Neural cell (in vitro differentiated cells): ENCODE data around the gene COL18A1.

Experiments
- CTCF ChIP-seq: fragments of 450-650 bp; IDR thresholded peaks from 2 replicates; pipeline ENCODE4 v1.5.1; 2014; ENCODE audit warnings: antibody characterized with exemption, mild to moderate bottlenecking, moderate library complexity; ENCODE audit not compliant: poor library complexity, severe bottlenecking
- EP300 ChIP-seq: fragments of 450-650 bp; conservative IDR thresholded peaks from 2 replicates; pipeline ENCODE4 v1.6.1; 2014; ENCODE audit warnings: antibody characterized with exemption, mild to moderate bottlenecking, moderate library complexity; ENCODE audit not compliant: poor library complexity, severe bottlenecking
- EZH2 ChIP-seq: fragments of 200-600, 300-800 bp; shearing (Covaris generic), sonication (generic); IDR thresholded peaks from 2 replicates; pipeline ENCODE4 v1.6.1; 2014; ENCODE audit warnings: antibody characterized with exemption, low read length, borderline replicate concordance, mild to moderate bottlenecking; ENCODE audit not compliant: insufficient read depth, poor library complexity, severe bottlenecking
- MXI1 ChIP-seq: fragments of 450-650 bp; conservative IDR thresholded peaks from 2 replicates; pipeline ENCODE4 v1.6.1; 2014; ENCODE audit warnings: antibody characterized with exemption, mild to moderate bottlenecking; ENCODE audit not compliant: poor library complexity, severe bottlenecking
- POLR2AphosphoS5 ChIP-seq: IDR thresholded peaks from 2 replicates; pipeline ENCODE4 v1.6.1; 2012

DNA sequence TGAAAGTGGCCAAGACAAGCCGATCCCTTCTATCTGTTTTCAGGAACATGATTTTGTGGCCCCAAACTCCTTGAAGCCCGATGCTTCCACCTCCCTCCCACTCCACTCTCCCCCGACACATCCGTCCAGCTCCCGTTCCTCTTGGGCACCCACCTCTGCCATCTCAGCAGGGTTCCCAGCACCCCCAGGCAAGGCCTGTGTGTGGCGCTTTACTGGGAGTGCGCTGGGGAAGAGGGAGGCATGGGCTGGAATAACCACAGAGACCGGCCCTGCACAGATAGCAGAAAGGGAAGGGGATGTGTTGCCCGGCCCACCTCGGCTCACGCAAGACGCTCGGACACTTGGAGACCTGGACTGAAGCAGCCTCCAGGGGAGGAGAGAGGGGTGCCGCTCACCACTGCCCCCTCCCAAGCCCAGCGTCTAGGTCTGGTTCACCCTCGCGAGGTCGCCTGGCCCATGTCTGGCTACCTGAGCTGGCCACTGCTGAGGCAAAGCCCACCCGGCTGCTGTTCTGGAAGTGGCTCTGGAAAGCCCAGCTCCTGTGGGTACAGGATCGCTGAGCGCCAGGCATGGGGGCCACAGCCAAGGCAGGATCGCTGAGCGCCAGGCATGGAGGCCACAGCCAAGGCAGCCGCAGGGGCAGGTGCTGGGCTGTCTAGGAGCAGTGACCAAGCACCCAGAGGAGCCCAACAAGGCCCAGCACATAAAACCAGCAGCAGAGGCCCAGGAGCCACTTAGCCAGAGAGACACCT is 23.8 kb upstream of the COL18A1 start:
- TF ChIP-seq CTCF, result no peak
- no peak for TF ChIP-seq EP300
- TF ChIP-seq POLR2AphosphoS5, result no peak
- no peak for TF ChIP-seq EZH2
- no peak for TF ChIP-seq MXI1
